ENCODE measurements around the gene ABCG2.

DNA sequence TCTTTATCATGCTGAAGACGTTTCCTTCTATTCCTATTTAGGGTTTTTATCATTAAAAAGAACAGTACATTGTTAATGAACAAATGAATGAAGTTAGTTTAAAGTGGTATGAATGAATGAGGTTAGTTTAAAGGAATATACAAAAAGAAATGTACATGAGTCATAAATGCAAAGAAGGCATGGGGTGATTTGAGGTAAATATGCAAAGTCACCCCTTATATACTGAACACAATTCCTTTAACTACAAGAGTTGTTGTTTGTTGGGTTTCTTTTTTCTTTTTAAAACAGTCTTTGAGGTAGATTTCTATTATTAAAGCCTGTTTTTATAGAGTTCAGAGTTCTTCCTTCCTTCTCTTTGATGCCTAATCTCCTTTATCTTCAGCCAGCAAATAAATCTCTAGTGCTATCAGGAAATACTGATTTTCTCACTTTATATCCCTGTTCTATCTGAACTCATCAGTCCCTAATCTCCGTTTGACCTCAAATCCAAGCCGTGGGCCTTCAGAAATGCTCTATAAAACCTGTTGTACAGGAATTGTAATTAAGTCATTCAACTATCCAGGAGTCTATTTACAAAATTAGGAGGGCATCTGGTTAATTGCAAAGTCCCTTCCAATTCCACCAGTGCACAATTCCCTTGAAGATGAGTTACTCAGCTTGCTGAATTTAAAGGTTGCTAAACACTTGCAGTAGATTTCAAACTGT, 31.6 kb upstream of the ABCG2 start:
- TF ChIP-seq CTCF (IDR thresholded peaks at IDR 0.05) (no peak), POLR2A (IDR thresholded peaks at IDR 0.05) (no peak)

All from heart left ventricle (tissue), 13 donors.